Calu3 (cell line): ENCODE results near the gene PMIS2. TPM values are rescaled to one million over a fixed set of nuclear protein-coding genes. Genes with fewer than 3 reads are reported as not detected.

Source experiments
- BruUV-seq: library from RNA; stranded (reverse); fragments of 400-500 nt; replicated peaks from 2 replicates; lab custom pipeline; 2021; lab: Mats Ljungman, UMichigan
- CTCF ChIA-PET: fragments of 300-600 bp; sonication (Branson Sonifier 250); formaldehyde crosslinking; loops from one replicate; lab custom pipeline; 2022; ENCODE audit warnings: antibody characterized with exemption; lab: Charles Lee
- DNase-seq: peaks from one replicate; pipeline ENCODE4 v3.0.0; 2022
- H3K27ac Mint-ChIP-seq: one replicate; pipeline ENCODE4 v1.8.0; 2022; ENCODE audit warnings: mixed read lengths; ENCODE audit not compliant: unreplicated experiment
- H3K27me3 Mint-ChIP-seq: one replicate; pipeline ENCODE4 v1.8.0; 2022; ENCODE audit warnings: mixed read lengths; ENCODE audit not compliant: unreplicated experiment
- H3K36me3 Mint-ChIP-seq: one replicate; pipeline ENCODE4 v1.8.0; 2022; ENCODE audit warnings: mild to moderate bottlenecking, moderate library complexity, mixed read lengths; ENCODE audit not compliant: insufficient read depth, unreplicated experiment
- H3K4me1 Mint-ChIP-seq: one replicate; pipeline ENCODE4 v1.8.0; 2022; ENCODE audit warnings: mild to moderate bottlenecking, low read depth, mixed read lengths; ENCODE audit not compliant: unreplicated experiment
- H3K4me3 Mint-ChIP-seq: one replicate; pipeline ENCODE4 v1.8.0; 2022; ENCODE audit warnings: mild to moderate bottlenecking, low read depth, moderate library complexity, mixed read lengths; ENCODE audit not compliant: unreplicated experiment
- H3K9me3 Mint-ChIP-seq: one replicate; pipeline ENCODE4 v1.8.0; 2022; ENCODE audit warnings: low read depth, mixed read lengths; ENCODE audit not compliant: unreplicated experiment
- intact Hi-C: fragments of 100-400 bp; cut with micrococcal nuclease; formaldehyde crosslinking; loops from one replicate; pipeline ENCODE4 v1.10.0; 2022; ENCODE audit not compliant: unreplicated experiment
- total RNA-seq: library from RNA; stranded (reverse); gene quantifications from 2 replicates; pipeline ENCODE4 v1.2.3, GENCODE V29; 2022
- TF ChIP-seq, protein P1 (sequence below): fragments of 200-600 bp; IDR thresholded peaks from one replicate; pipeline ENCODE4 v1.8.0; 2022; ENCODE audit warnings: antibody characterized with exemption; ENCODE audit not compliant: unreplicated experiment

The PMIS2 gene
- total RNA-seq, 1 experiment from 2014 or later, result not detected

DNA sequence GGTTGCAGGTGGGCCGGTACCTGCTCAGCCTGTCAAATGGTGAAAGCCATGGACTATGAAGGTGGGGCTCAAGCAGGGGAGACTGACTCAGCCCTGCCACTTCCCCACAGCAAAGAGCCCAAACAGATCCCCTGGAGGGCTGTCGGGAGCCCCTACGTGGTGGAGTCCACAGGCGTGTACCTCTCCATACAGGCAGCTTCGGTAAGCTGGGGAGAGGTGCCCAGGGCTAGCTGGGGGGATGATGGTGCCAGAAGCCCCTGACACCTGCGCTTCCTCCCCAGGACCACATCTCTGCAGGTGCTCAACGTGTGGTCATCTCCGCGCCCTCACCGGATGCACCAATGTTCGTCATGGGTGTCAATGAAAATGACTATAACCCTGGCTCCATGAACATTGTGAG, 43.8 kb upstream of the PMIS2 start:
- H3K4me1 Mint-ChIP-seq, result peaks cover 13% of the 10 kb centered on the region
- H3K36me3 Mint-ChIP-seq, result peaks cover 49% of the 10 kb centered on the region
- no peak for DNase-seq
- CTCF ChIA-PET, result interaction anchor here (1.2 kb wide), 1 partner anchor 13 kb away, joined by 3 read pairs; no protein-coding TSS in a partner anchor
- H3K27me3 Mint-ChIP-seq, result no peaks in the 10 kb centered on the region
- H3K27ac Mint-ChIP-seq, result no peak overlapping the region
- BruUV-seq, result no TSS peak
- intact Hi-C loops, result no loop called here
- no peaks in the 10 kb centered on the region for H3K9me3 Mint-ChIP-seq
- no peak overlapping the region for H3K4me3 Mint-ChIP-seq
- TF ChIP-seq, protein P1, sequence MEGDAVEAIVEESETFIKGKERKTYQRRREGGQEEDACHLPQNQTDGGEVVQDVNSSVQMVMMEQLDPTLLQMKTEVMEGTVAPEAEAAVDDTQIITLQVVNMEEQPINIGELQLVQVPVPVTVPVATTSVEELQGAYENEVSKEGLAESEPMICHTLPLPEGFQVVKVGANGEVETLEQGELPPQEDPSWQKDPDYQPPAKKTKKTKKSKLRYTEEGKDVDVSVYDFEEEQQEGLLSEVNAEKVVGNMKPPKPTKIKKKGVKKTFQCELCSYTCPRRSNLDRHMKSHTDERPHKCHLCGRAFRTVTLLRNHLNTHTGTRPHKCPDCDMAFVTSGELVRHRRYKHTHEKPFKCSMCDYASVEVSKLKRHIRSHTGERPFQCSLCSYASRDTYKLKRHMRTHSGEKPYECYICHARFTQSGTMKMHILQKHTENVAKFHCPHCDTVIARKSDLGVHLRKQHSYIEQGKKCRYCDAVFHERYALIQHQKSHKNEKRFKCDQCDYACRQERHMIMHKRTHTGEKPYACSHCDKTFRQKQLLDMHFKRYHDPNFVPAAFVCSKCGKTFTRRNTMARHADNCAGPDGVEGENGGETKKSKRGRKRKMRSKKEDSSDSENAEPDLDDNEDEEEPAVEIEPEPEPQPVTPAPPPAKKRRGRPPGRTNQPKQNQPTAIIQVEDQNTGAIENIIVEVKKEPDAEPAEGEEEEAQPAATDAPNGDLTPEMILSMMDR, result no peak

DNA sequence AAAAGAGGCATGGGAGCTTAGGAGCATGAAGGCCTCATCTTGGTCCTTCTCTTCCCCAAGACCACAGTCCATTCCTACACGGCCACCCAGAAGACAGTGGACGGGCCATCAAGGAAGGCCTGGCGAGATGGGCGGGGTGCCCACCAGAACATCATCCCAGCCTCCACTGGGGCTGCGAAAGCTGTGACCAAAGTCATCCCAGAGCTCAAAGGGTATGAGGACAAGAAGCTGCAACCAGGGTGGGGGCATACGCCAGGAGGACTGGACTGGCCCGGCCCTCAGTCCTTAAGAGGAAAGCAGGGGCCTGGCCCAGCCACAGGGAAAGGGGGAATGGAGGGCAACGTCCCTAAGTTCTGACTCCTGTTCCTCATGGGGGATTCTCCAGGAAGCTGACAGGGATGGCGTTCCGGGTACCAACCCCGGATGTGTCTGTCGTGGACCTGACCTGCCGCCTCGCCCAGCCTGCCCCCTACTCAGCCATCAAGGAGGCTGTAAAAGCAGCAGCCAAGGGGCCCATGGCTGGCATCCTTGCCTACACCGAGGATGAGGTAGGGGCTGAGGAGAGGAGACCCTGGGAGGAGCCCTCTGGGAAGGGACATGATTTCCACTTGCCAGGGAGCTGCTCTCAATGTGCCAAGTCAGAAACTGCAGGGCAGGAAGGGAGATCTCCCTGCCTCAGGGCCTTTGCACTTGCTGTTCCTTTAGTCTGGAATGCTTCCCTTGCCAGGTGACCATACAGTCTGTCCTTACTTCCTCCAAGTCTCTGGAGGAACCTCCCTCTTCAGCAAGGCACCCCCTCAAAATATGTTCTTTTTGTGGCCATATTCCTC, 42.5 kb upstream of the PMIS2 start:
- no peak overlapping the region for H3K27ac Mint-ChIP-seq
- no TSS peak for BruUV-seq
- H3K4me3 Mint-ChIP-seq, result peak overlapping the region; percentile 96

DNA sequence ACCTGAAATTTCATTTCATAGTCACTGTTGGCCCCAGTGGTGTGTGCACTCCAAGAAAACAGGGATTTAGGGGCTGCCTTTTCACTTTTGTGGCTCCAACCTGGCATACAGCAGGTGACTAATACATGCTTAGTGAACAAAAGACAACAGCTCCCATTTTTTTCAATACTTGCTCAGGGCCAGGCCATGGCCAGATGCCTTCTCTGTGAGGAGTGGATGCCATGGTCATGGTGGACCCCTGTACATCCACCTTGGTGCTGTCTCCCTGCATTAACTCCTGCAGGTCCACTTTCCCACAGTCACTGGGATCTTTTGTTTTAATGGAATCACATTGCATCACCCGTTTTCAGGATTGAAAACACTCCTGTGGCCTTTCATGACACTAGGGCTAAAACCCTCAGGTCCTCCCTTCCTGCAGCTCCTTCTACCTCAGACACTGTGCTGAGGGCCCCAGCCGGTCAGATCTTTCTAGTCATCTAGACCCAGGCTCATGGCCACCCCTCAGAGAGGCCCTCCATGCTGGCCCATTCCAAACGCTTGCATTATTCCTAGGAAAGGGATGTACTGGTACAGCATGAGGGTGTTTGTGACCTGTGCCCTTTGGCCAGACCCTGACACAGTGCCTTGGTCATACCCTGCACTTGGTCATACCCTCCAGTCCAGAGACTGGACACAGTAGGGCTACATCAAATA, 41.7 kb upstream of the PMIS2 start:
- TF ChIP-seq, protein P1, result no peak
- Mint-ChIP-seq H3K9me3 (no peaks in the 10 kb centered on the region), H3K4me1 (peaks cover 23% of the 10 kb centered on the region), H3K27ac (peak overlapping the region; percentile 87), H3K27me3 (no peaks in the 10 kb centered on the region), H3K4me3 (peak overlapping the region; percentile 96), H3K36me3 (peaks cover 63% of the 10 kb centered on the region)
- intact Hi-C loops, result no loop called here
- no peak for DNase-seq
- CTCF ChIA-PET, result no interaction called here
- no TSS peak for BruUV-seq

More for the DNA sequence above, 42.5 kb upstream of the PMIS2 start:
- peaks cover 56% of the 10 kb centered on the region for H3K36me3 Mint-ChIP-seq
- DNase-seq, result no peak
- CTCF ChIA-PET, result no interaction called here
- H3K4me1 Mint-ChIP-seq, result peaks cover 16% of the 10 kb centered on the region
- intact Hi-C loops, result no loop called here
- TF ChIP-seq, protein P1, result no peak
- no peaks in the 10 kb centered on the region for H3K27me3 Mint-ChIP-seq
- no peaks in the 10 kb centered on the region for H3K9me3 Mint-ChIP-seq

DNA sequence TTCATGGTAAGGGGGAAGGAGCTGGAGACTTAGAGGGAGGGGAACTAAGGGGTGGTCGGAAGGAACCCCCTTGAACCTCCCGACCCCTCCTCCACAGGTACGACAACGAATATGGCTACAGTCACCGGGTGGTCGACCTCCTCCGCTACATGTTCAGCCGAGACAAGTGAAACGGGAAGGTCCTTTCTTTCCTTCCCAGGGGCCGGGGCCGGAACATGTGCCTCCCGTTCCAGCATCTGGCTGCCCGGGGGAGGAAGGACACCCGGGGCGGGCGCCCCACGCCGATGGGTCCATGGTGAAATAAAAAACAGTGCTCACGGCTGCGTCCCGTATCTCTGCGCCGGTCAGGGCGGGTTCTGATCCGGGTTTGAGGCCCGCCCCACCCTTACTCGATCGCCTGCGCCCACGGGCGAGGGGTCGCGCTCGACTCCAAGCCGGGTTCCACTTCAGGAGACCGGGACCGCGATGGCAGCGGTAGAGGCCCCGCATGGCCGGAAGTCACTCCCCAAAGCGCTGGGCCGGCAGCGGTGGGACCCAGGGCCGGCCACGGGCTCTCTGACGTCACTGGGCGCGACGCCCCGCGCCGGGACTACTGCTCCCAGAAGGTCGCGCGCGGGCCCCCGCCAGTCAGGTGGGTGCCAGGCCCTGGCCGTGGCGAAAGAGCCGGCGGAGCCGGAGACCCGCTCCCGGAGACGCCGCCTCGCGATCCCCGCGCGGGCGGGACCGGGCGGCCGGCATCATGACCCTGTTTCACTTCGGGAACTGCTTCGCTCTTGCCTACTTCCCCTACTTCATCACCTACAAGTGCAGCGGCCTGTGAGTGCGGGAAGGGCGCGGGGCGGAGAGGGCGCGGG, 40.7 kb upstream of the PMIS2 start, which contains the start of gene TMEM147:
Gene TMEM147, plus strand, starts transcription at position 626 of the 854 bp plus-strand sequence. Its CDS starts 114 bp downstream, at position 740.
- TF ChIP-seq, protein P1, result no peak
- Mint-ChIP-seq H3K27ac (peak within 1 kb of the TSS; percentile 87), H3K9me3 (no peaks in the 10 kb centered on the region)

More for the DNA sequence above, 40.7 kb upstream of the PMIS2 start, which contains the start of gene TMEM147:
- no peaks in the 10 kb centered on the region for H3K27me3 Mint-ChIP-seq
- peak within 1 kb of the TSS; percentile 96 for H3K4me3 Mint-ChIP-seq
- CTCF ChIA-PET, result no interaction called here
- BruUV-seq, result TSS peak; percentile 81
- intact Hi-C loops, result loop anchor here (5.0 kb wide), 1 partner anchor 33 kb away; the partner anchor contains the start of gene DMKN
- peaks cover 62% of the 10 kb centered on the region for H3K36me3 Mint-ChIP-seq
- DNase-seq, result peak; percentile 98
- peaks cover 28% of the 10 kb centered on the region for H3K4me1 Mint-ChIP-seq
